ELR (cell line): ENCODE measurements around the gene SUPT16H.
"Not testable (repeated sequence)": the region's sequence is repeated elsewhere in the genome, so short reads cannot be mapped to it uniquely, and the experiment has no call there.

ENCODE experiments used
- DNase-seq: peaks from one replicate; pipeline ENCODE4 v3.0.0-alpha.2; 2015; ENCODE audit warnings: low read depth

Gene SUPT16H

GRCh38 chr14:21383848-21384493, at the start of gene SUPT16H:
SUPT16H (minus strand) TSS chr14:21384019; CDS start chr14:21383927, 92 bp downstream.
- peak; percentile 98 for DNase-seq

- DNase-seq = no peak
These were observed 47.3 kb upstream of the SUPT16H start for GRCh38 chr14:21431126-21431525.

GRCh38 chr14:21428930-21429329, 45.1 kb upstream of the SUPT16H start:
- DNase-seq = no peak

- DNase-seq = no peak
These were observed 42.9 kb upstream of the SUPT16H start for GRCh38 chr14:21426692-21427091.

- no peak for DNase-seq
These were observed 35.7 kb upstream of the SUPT16H start for GRCh38 chr14:21419528-21419927.

GRCh38 chr14:21415329-21415728, 31.5 kb upstream of the SUPT16H start:
- DNase-seq = no peak

GRCh38 chr14:21414137-21414631, 30.4 kb upstream of the SUPT16H start:
- no peak for DNase-seq

- peak; percentile 83 for DNase-seq
These were observed 24.3 kb upstream of the SUPT16H start for GRCh38 chr14:21408147-21408546.

- DNase-seq = no peak
These were observed 22.4 kb upstream of the SUPT16H start for GRCh38 chr14:21406213-21406612.

- DNase-seq = peak; percentile 22
These were observed 21.3 kb upstream of the SUPT16H start for GRCh38 chr14:21405097-21405496.

- DNase-seq = no peak
These were observed 15.6 kb upstream of the SUPT16H start for GRCh38 chr14:21399311-21399870.

GRCh38 chr14:21398901-21399300, 15.1 kb upstream of the SUPT16H start:
- DNase-seq = no peak

GRCh38 chr14:21395450-21395849, 11.6 kb upstream of the SUPT16H start:
- no peak for DNase-seq

GRCh38 chr14:21385188-21385904, 1.5 kb upstream of the SUPT16H start:
- DNase-seq = no peak

- no peak for DNase-seq
These were observed 654 bp upstream of the SUPT16H start for GRCh38 chr14:21384494-21384851.

GRCh38 chr14:21382886-21383847, 652 bp downstream of the SUPT16H start:
- peak; percentile 74 for DNase-seq

GRCh38 chr14:21382095-21382494, 1.7 kb downstream of the SUPT16H start:
- peak; percentile 13 for DNase-seq

- DNase-seq = no peak
These were observed 4.5 kb downstream of the SUPT16H start for GRCh38 chr14:21379338-21379737.

- no peak for DNase-seq
These were observed 9.8 kb downstream of the SUPT16H start for GRCh38 chr14:21373980-21374379.

GRCh38 chr14:21372814-21373213, 11.0 kb downstream of the SUPT16H start:
- DNase-seq = not testable (repeated sequence)

GRCh38 chr14:21369949-21370679, 13.7 kb downstream of the SUPT16H start:
- no peak for DNase-seq
